OCI-LY1 (cell line): ENCODE data around the gene SLC2A3.

ENCODE experiments used
- EZH2 ChIP-seq: fragments of 200-600 bp; sonication (generic), shearing (Covaris generic); IDR thresholded peaks from 2 replicates; pipeline ENCODE4 v1.8.0; 2017; ENCODE audit warnings: borderline replicate concordance, mixed run types, mild to moderate bottlenecking, antibody characterized with exemption, low read length, moderate library complexity, mixed read lengths
- TF ChIP-seq, protein P1 (sequence below): fragments of 200-600 bp; sonication (generic), shearing (Covaris generic); IDR thresholded peaks from 2 replicates; pipeline ENCODE4 v1.5.1; 2017; ENCODE audit warnings: mild to moderate bottlenecking, antibody characterized with exemption, low read length, moderate library complexity, mixed read lengths

- TF ChIP-seq, protein P1, sequence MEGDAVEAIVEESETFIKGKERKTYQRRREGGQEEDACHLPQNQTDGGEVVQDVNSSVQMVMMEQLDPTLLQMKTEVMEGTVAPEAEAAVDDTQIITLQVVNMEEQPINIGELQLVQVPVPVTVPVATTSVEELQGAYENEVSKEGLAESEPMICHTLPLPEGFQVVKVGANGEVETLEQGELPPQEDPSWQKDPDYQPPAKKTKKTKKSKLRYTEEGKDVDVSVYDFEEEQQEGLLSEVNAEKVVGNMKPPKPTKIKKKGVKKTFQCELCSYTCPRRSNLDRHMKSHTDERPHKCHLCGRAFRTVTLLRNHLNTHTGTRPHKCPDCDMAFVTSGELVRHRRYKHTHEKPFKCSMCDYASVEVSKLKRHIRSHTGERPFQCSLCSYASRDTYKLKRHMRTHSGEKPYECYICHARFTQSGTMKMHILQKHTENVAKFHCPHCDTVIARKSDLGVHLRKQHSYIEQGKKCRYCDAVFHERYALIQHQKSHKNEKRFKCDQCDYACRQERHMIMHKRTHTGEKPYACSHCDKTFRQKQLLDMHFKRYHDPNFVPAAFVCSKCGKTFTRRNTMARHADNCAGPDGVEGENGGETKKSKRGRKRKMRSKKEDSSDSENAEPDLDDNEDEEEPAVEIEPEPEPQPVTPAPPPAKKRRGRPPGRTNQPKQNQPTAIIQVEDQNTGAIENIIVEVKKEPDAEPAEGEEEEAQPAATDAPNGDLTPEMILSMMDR: no peak
- no peak for TF ChIP-seq EZH2
Observed at GRCh38 chr12:7935590-7936581, at the start of gene SLC2A3.
